IPS DF 4.7 (cell line): ENCODE measurements around the gene PACRG.

Experiments
- DNase-seq: peaks from one replicate; pipeline ENCODE4 v3.0.0-alpha.2; 2013; ENCODE audit warnings: low spot score; ENCODE audit errors: extremely low read depth

PACRG gene

GRCh38 chr6:163195721-163196691 lies 468.2 kb downstream of the PACRG start:
- DNase-seq: no peak

GRCh38 chr6:163197839-163198238 lies 470.1 kb downstream of the PACRG start:
- DNase-seq: no peak

- no peak for DNase-seq
These were observed 470.6 kb downstream of the PACRG start for GRCh38 chr6:163198396-163198795.

- DNase-seq: no peak
These were observed 471.6 kb downstream of the PACRG start for GRCh38 chr6:163199371-163199770.

- no peak for DNase-seq
These were observed 472.5 kb downstream of the PACRG start for GRCh38 chr6:163200289-163200688.

GRCh38 chr6:163200694-163201093 lies 472.9 kb downstream of the PACRG start:
- no peak for DNase-seq

- DNase-seq: no peak
These were observed 474.1 kb downstream of the PACRG start for GRCh38 chr6:163201855-163202254.

GRCh38 chr6:163206196-163206595 lies 478.4 kb downstream of the PACRG start:
- DNase-seq: no peak

GRCh38 chr6:163207431-163208383 lies 479.9 kb downstream of the PACRG start:
- DNase-seq: no peak

- DNase-seq: no peak
These were observed 481.2 kb downstream of the PACRG start for GRCh38 chr6:163209005-163209404.

- DNase-seq: no peak
These were observed 484.3 kb downstream of the PACRG start for GRCh38 chr6:163212123-163212522.

GRCh38 chr6:163214259-163214658 lies 486.5 kb downstream of the PACRG start:
- DNase-seq: no peak

- no peak for DNase-seq
These were observed 490.7 kb downstream of the PACRG start for GRCh38 chr6:163218361-163218894.

GRCh38 chr6:163226181-163226835 lies 498.5 kb downstream of the PACRG start:
- DNase-seq: no peak

- DNase-seq: no peak
These were observed 499.2 kb downstream of the PACRG start for GRCh38 chr6:163226836-163227485.

- no peak for DNase-seq
These were observed 500.3 kb downstream of the PACRG start for GRCh38 chr6:163228041-163228440.

- DNase-seq: no peak
These were observed 501.3 kb downstream of the PACRG start for GRCh38 chr6:163229050-163229449.

GRCh38 chr6:163230901-163231300 lies 503.1 kb downstream of the PACRG start:
- no peak for DNase-seq

- no peak for DNase-seq
These were observed 503.7 kb downstream of the PACRG start for GRCh38 chr6:163231356-163232014.

GRCh38 chr6:163232015-163232523 lies 504.3 kb downstream of the PACRG start:
- no peak for DNase-seq
